Measurements from ENCODE around the gene ALG9.
"Not testable (repeated sequence)": the region's sequence is repeated elsewhere in the genome, so short reads cannot be mapped to it uniquely, and the experiment has no call there.

Gene ALG9

DNA sequence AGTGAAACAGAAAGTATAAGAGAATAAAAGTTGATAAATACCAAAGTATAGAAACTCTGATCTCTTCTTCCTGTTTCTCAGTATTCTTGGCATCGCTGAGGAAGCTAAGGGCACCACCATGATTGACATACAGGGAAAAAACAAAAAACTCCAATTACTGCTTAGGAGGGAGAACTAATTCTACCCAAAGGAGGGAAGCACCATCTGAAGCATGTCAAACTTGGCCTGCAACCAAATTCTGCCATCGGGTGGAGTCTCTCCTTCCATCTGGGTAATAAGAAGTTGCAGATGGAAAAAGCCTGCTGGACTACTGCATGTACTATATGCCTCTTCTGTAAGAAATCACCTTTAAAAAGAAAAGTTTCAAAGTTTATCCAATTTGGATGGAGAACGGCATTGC, 74.7 kb downstream of the ALG9 start:
- DNase-seq (ENCODE audit: low read depth in 2 of 2), result no peak

DNA sequence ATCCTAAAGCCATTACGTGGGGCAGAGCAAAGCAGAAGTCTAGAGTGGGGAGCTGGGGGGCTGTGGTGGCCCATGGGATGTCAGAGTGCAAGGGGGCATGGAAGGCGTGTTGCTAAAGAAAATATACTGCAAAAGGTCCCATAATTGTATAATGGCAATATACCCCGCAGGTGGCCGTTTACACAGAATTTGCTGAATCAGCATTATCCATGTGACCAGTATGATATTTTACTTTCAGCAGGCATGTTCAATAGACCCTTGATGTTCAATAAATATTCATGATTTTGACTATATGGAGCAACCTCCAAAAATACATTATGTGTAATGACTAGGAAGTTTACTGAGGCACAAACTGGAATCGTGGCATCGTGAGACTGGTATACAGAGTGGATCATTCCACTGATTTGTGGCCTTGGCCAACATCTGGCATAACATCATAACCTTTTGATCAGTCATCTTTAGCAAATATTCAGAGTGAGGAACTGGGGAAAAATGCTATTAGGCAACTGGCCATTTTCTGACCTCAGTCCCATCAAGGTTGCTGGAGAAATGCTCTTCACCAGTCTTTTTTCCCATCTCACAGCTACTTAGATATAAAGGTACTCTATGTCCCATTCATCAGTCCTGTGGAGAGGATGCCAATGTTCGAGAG, 75.9 kb downstream of the ALG9 start:
- DNase-seq (ENCODE audit: low read depth in 2 of 2), result no peak

- no peak for DNase-seq (ENCODE audit: low read depth in 2 of 2)
Observed at GRCh38 chr11:111793863-111794262, 77.5 kb downstream of the ALG9 start.

DNA sequence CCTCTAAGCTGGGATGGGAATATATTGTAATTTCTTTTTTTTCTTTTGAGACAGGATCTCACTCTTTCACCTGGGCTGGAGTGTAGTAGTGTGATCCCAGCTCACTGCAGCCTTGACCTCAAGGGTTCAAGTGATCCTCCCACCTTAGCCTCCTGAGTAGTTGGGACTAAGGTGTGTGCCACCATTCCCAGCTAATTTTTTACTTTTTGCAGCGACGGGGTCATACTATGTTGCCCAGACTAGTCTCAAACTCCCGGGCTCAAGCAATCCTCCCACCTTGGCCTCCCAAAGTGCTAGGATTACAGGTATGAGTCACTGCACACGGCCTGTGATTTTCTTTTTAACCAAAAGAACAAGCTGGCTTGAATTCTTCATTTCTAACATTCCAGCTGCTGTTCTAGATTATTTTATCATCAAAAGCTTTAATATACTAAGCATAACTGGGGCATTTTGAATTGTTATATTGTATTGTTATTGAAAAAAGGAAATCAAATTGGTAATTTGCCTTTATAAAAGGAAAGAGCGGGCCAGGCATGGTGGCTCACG, 78.4 kb downstream of the ALG9 start:
- no peak for DNase-seq (ENCODE audit: low read depth in 2 of 2)

DNA sequence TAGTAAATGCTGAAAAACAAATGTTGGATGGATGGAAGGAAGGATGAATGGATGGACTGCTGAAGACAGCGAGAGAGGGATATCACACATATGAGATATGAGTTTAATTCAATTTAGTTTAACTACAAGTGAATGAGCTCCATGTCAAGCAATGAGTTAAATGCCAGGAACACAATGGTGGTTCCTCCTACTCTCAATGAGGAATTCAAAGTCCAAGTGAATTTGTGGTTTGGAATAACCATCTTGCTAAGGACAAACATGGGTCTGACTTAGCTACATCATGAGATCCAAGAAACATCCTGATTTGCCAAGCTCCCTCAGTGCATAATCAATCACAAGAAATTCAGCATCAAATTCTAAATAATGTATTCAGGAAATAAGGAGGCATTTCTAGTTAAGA, 79.1 kb downstream of the ALG9 start:
- DNase-seq (ENCODE audit: low read depth in 2 of 2), result no peak

GRCh38 chr11:111788464-111788863, 82.9 kb downstream of the ALG9 start:
- DNase-seq (ENCODE audit: low read depth in 2 of 2), result no peak

DNA sequence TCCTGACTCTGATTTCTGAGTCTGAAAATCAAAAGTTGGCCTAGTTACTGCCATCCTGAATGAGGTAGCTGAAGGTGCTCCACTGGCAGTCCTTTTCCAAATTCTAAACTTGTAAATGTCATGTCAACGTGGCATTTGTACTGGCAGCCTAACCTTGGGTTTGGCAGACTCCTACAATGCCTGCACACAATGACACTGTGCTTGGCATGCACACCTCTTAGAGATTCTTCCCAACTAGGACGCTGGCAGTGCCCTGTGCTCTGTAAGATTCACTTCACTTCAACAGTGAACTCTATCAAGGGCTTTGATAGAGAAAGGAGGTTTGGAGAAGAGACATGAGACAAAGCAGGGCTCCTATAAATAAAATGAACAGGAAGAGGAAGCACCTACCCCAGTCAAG, 83.3 kb downstream of the ALG9 start:
- no peak for DNase-seq (ENCODE audit: low read depth in 2 of 2)

- DNase-seq (ENCODE audit: low read depth in 2 of 2), result no peak
Observed at GRCh38 chr11:111785886-111786412, 85.4 kb downstream of the ALG9 start.

DNA sequence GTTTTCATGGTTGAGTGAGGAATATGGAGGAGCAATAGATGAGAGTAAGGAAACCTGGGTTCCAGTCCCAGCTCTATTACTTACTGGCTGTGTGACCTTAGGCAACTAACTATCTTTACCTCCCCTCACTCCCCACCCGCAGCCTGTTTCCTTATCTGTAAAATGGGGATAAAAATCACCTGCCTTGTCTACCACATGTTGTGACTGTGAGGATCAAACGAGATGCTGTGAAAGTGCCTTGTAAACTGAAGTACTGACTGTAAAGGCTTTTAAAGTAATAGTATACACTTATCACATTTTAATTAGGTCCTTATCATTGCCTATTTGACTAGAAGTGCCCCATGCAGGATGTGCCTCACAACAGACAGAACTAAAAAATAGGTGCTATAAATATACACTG, 86.3 kb downstream of the ALG9 start:
- no peak for DNase-seq (ENCODE audit: low read depth in 2 of 2)

GRCh38 chr11:111784311-111784710, 87.1 kb downstream of the ALG9 start:
- DNase-seq (ENCODE audit: low read depth in 2 of 2), result not testable (repeated sequence)

- no peak for DNase-seq (ENCODE audit: low read depth in 2 of 2)
Observed at GRCh38 chr11:111782109-111782741, 89.2 kb downstream of the ALG9 start.

DNA sequence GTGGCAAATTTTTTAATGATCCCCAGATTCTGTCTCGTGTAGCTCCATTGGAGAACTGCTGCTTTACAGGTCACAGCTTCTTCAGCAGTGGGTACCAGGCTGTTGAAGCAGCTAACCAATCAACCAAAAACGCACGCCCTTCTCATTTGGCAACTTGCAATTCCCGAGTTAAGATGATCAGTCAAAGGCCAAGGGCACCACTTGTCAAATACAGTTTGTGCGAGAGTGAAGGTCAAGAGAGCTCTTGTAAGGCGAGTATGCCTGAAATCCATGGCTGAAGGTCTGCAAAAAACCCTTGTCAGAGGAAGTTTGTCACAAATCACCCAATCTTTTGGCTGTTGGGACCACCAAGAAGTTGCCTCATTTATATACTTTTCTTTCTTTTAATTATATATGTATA, 92.3 kb downstream of the ALG9 start:
- DNase-seq (ENCODE audit: low read depth in 2 of 2), result no peak

GRCh38 chr11:111778047-111778558, 93.3 kb downstream of the ALG9 start:
- DNase-seq (ENCODE audit: low read depth in 2 of 2), result no peak

DNA sequence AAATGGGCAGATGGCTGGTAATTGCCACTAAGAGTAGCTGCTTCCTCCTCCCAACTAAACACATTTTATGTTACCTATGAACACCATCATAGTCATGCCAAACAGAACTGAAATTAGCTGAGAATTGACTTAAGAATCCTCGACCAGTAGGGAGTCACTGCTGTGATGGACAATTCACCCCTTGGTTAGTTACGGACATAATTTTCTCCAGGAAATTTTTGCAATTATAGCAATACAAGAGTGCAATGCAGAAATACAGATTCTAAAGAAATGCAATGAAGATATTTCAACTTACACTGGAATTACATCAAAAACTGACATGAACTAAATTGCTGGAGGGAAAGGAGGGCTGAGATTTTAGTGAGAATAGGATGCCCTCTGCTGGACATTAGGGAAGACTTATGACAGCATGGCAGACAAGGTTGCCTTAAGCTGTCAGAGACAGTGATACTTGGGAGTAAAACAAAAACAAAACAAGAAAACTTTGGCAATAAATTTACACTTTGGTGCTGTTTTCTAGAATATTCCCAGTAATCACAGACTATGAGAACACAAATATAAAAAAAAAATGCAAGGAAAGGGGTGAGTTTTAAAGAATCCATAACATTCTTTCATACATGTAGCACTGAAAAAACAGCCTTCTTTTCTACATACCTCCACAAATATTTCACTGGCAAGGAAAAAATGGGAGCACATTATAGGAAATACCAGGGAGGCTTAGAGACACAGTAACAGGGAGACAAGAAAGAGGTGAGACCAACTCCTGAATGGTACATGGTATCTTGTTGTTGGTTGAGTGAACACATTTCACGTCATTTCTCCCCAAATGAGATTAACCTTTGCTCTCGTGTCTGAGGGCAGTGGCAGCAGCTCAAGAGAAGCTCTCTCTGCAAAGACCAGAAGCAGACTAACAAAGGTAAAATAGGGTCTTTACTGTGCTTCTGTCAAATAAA, 94.0 kb downstream of the ALG9 start:
- peak; percentile 44 to 57 for DNase-seq (ENCODE audit: low read depth in 2 of 2)

GRCh38 chr11:111776398-111777093, 94.8 kb downstream of the ALG9 start:
- DNase-seq (ENCODE audit: low read depth in 2 of 2), result no peak

DNA sequence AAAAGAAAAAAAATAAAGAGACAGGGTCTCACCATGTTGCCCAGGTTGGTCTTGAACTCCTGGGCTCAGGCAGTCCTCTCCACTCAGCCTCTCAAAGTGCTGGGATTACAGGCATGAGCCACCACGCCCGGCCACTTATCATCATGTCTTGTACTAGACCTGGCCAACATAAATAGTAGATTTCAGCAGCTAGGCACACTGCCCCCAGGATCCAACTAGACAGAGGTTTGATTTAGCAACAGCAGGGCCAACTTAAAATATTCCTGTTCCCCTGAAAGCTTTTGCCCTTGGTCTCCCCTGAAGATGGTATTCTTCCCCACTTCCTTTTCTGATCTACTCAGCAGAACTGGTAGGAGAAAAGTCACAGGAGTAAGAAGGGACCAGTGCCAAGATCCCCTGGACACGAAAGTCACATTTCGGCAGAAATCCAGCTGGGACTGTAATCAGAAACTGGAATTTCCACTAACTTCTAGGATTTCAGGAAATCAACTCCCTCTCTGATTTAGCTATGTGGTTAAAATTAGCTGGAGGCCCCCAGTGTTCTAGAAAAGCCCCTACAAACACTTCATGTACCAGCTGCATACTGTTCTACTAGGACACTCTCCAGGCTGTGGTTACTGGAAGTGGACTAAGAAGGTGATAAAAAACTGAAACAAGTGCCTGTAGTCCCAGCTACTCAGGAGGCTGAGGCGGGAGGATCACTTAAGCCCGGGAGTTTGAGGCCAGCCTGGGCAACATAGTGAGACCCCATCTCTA, 96.2 kb downstream of the ALG9 start:
- DNase-seq (ENCODE audit: low read depth in 2 of 2), result no peak

- DNase-seq (ENCODE audit: low read depth in 2 of 2), result no peak
Observed at GRCh38 chr11:111772535-111772934, 98.8 kb downstream of the ALG9 start.

- not testable (repeated sequence) for DNase-seq (ENCODE audit: low read depth in 2 of 2)
Observed at GRCh38 chr11:111771205-111771604, 100.2 kb downstream of the ALG9 start.

DNA sequence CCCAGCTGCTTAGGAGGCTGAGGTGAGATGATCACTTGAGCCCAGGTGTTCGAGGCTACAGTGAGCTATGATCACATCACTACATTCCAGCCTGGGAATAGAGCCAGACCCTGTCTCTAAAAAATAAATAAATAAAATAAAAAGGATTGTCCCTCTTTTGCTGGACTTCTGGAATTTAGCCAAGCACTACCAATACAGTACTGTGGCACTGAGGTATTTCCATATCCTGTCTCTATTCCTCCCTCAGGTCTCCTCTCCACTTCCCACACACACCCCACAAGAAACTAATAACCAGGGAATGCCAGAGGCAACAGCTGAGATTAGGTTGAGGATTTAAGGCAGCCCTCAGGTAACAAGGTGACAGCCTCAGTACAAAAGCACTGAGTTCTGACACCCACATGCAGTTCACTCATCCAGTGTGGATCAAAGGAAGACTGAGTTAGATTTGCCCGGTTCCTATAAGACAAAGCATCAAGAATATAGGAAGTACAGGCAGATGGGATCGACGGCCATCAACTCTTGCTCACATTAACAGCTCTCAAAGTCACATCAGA, 100.7 kb downstream of the ALG9 start:
- DNase-seq (ENCODE audit: low read depth in 2 of 2), result no peak

- DNase-seq (ENCODE audit: low read depth in 2 of 2), result no peak
Observed at GRCh38 chr11:111766834-111767142, 104.6 kb downstream of the ALG9 start.

Measured in fibroblast of skin of left biceps (primary cell).